HAP-1 (cell line): ENCODE data around the gene IL1RL1.

ENCODE experiments used
- DNase-seq, 2 experiments: peaks; one replicate each; pipeline ENCODE4 v3.0.0-alpha.2; 2016 to 2020; ENCODE audit warnings: low spot score in 2 of 2
- H3K27me3 ChIP-seq: fragments of 250-450 bp; sonication (Bioruptor Pico); 2 replicates; pipeline ENCODE4 v1.5.1; 2020; ENCODE audit warnings: low read depth, mild to moderate bottlenecking, moderate library complexity
- H3K36me3 ChIP-seq: fragments of 250-450 bp; sonication (Bioruptor Pico); replicated peaks from 2 replicates; pipeline ENCODE4 v1.5.1; 2020; ENCODE audit warnings: mild to moderate bottlenecking
- H3K4me1 ChIP-seq: fragments of 250-450 bp; sonication (Bioruptor Pico); 2 replicates; pipeline ENCODE4 v1.5.1; 2020; ENCODE audit warnings: mild to moderate bottlenecking
- H3K4me3 ChIP-seq: fragments of 250-450 bp; sonication (Bioruptor Pico); 2 replicates; pipeline ENCODE4 v1.5.1; 2020; ENCODE audit warnings: mild to moderate bottlenecking, moderate library complexity
- H3K9me3 ChIP-seq: fragments of 250-450 bp; sonication (Bioruptor Pico); 2 replicates; pipeline ENCODE4 v1.5.1; 2020; ENCODE audit warnings: mild to moderate bottlenecking, moderate library complexity
- in situ Hi-C: fragments of 300-500 bp; cut with MboI; formaldehyde crosslinking; loops from 3 replicates; pipeline ENCODE4 v1.14.3; 2020; ENCODE audit warnings: low sequenced_read_pairs, inconsistent platforms, mixed read lengths

Gene IL1RL1

DNA sequence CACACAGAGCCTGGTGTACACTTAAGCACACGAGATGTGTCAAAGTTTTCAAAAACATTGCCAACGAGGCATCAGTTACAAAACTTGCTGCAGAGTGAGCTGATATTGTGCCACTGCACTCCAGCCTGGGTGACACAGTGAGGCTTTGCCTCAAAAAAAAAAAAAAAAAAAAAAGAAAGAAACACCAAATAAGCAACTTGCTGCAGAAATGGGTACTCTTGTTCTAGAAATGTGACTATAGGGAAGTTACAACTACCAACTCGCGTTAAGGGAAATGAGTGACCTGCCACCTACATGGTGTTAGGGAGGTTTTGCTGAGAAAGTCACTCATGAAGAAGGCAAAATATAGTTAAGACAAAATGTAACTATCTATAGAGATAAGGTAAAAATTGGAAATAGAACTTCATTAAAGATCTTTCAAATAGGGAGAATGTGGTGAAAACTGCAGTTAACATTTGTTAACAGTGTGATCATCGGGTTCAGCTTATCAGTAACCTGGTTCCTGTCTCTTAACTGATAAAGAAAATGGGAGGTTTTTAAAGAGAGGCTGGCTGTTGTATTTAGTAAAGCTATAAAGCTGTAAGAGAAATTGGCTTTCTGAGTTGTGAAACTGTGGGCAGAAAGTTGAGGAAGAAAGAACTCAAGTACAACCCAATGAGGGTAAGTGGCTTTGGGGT is at the start of gene IL1RL1:
Gene IL1RL1 (plus strand): TSS at position 600 of the 677 bp plus-strand sequence. CDS start 26,702 bp downstream, outside the sequence.
- no peaks in the 10 kb centered on the region for H3K4me1 ChIP-seq
- no peak for DNase-seq
- H3K27me3 ChIP-seq: no peaks in the 10 kb centered on the region
- no peak within 1 kb of the TSS for H3K4me3 ChIP-seq
- no peaks in the 10 kb centered on the region for H3K9me3 ChIP-seq
- in situ Hi-C loops: no loop called here
- H3K36me3 ChIP-seq: no peaks in the 10 kb centered on the region

DNA sequence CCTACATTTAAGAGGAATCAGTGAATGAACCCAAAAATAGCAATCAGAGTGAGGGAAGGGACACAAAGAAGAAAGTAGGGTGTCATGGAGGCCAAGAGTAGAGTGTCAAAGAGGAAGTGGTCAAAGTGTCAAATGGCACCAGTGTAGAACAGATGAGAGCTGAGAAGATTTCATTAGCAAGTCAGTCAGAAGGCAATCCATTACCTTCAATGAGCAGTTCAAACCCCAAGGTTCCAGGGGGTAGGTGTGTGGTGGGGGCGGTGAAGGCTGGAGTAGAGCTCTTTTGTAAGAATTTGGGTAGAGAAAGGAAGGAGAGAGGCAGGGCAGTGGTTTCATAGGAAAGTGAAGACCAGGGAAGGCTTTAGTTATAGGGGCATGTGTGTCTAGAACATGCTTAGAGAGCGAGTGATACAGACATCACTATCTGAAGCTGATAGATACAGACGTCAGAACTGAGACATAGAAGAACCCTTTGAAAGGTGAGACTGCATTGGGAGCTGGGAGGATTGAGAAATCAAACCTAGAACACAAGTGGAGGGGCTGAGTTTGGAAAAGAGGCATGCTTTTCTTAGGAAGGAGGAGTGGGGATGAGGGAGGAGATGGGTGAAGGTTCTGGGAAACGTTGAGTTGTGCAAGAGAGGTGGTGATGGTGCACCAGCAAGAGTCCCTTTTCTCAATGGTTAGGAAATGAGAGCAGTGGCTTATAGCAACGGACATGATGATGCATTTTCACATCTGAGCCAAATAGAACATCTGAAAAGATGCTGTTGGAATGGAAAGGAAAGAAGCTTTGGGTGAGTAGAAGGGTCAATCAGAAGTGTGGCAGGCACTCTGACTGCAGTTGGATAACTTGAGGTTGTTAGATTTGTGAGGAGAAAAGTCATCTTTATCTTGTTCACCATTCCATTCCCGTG is 48.9 kb upstream of the IL1RL1 start:
- Histone ChIP-seq H3K27me3 (no peaks in the 10 kb centered on the region), H3K4me1 (no peaks in the 10 kb centered on the region), H3K4me3 (no peak overlapping the region), H3K36me3 (no peaks in the 10 kb centered on the region), H3K9me3 (no peaks in the 10 kb centered on the region)
- in situ Hi-C loops: no loop called here
- DNase-seq: no peak

DNA sequence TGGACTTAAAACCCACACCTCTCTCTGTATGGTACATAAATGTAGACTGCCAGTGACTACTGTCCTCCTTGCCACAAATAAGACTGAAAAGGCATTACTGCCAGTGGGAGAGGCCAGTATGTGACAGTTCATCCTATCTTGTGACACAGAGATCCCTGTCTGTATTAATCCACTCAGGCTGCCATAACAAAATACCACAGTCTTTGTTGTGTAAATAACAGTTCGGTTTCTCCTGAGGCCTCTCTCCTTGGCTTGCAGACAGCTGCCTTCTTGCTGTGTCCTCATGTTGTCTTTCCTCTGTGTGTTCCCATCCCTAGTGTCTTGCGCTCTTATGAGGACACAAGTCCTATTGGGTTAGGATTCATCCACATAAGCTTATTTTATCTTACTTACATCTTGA is 46.4 kb upstream of the IL1RL1 start:
- Histone ChIP-seq H3K4me3 (no peak overlapping the region), H3K27me3 (no peaks in the 10 kb centered on the region), H3K9me3 (no peaks in the 10 kb centered on the region), H3K36me3 (no peaks in the 10 kb centered on the region), H3K4me1 (no peaks in the 10 kb centered on the region)
- DNase-seq: no peak
- in situ Hi-C loops: no loop called here

DNA sequence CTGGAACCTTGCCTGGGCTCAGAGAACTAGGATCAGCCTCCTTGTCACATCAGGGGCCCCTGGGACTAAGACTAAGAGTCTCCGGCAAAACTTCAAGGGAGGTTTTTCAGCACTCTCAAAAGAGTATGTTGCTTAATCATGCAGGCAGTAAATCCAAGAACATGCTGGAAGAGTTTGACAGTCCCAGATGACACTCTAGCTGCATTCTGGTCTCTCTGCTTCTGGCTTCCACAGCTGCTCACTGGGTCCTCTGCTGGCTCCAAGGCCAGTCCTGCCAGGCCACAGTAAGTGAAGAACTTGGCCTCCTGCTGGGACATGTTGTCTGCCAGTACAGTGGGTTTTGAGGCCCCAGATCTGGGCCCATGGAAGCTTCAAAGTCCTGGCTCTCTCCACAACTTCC is 45.2 kb upstream of the IL1RL1 start:
- no peaks in the 10 kb centered on the region for H3K36me3 ChIP-seq
- in situ Hi-C loops: no loop called here
- H3K27me3 ChIP-seq: no peaks in the 10 kb centered on the region
- no peaks in the 10 kb centered on the region for H3K9me3 ChIP-seq
- no peak for DNase-seq
- no peaks in the 10 kb centered on the region for H3K4me1 ChIP-seq
- no peak overlapping the region for H3K4me3 ChIP-seq

- no peaks in the 10 kb centered on the region for H3K9me3 ChIP-seq
- no peaks in the 10 kb centered on the region for H3K4me1 ChIP-seq
- in situ Hi-C loops: no loop called here
- no peak overlapping the region for H3K4me3 ChIP-seq
- DNase-seq: no peak
- no peaks in the 10 kb centered on the region for H3K27me3 ChIP-seq
- no peaks in the 10 kb centered on the region for H3K36me3 ChIP-seq
These were observed 43.6 kb upstream of the IL1RL1 start for GRCh38 chr2:102267774-102268173.

DNA sequence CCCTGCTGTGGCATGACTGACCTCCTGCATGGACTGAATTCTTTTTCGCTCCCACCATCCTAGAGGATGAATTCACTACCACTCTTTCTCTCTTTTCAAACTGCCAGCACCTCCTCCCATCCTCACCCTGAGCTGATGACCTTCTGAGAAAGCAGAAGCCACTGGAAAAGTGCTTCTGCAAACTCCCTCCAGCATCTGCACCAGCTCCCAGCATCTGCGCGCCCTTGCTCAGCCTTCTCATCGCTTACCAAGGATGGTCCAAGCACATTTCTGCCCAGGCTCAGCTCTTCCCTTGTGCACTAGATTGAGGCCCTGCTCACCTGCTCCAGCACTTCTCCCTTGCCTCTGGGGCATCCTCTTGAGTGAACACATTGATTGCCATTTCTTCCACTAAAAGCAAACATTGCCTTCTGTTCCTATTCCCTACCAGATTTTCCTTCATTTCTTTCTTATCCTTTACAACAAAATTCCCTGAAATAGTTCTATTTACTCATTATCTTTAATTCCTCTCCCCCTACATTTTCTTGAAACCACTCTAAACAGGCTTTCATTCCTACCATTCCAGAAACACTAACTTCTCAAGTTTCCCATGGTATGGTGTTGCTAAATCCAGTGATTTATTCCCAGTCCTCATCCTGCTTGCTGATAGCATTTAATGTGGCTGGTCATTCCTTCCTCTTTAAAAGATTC is 42.7 kb upstream of the IL1RL1 start:
- in situ Hi-C loops: no loop called here

DNA sequence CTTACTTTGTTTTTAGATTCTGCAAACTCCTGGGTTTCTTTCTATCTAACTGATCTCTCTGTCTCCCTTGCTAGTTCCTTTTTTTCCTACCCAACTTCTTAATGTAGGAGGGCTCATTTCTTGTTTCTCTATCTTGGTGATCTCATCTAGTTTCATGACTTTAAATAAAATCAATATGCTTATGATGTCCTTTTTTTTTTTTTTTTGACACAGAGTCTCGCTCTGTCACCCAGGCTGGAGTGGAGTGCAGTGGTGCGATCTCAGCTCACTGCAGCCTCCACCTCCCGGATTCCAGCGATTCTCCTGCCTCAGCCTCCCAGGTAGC is 42.2 kb upstream of the IL1RL1 start:
- Histone ChIP-seq H3K4me3 (no peak overlapping the region), H3K9me3 (no peaks in the 10 kb centered on the region), H3K4me1 (no peaks in the 10 kb centered on the region), H3K27me3 (no peaks in the 10 kb centered on the region), H3K36me3 (no peaks in the 10 kb centered on the region)
- DNase-seq: no peak
- in situ Hi-C loops: no loop called here

More for the DNA sequence above, 42.7 kb upstream of the IL1RL1 start:
- no peaks in the 10 kb centered on the region for H3K4me1 ChIP-seq
- no peak for DNase-seq
- no peaks in the 10 kb centered on the region for H3K9me3 ChIP-seq
- H3K27me3 ChIP-seq: no peaks in the 10 kb centered on the region
- no peak overlapping the region for H3K4me3 ChIP-seq
- no peaks in the 10 kb centered on the region for H3K36me3 ChIP-seq

- H3K4me3 ChIP-seq: no peak overlapping the region
These were observed 39.5 kb upstream of the IL1RL1 start for GRCh38 chr2:102271844-102272243.

DNA sequence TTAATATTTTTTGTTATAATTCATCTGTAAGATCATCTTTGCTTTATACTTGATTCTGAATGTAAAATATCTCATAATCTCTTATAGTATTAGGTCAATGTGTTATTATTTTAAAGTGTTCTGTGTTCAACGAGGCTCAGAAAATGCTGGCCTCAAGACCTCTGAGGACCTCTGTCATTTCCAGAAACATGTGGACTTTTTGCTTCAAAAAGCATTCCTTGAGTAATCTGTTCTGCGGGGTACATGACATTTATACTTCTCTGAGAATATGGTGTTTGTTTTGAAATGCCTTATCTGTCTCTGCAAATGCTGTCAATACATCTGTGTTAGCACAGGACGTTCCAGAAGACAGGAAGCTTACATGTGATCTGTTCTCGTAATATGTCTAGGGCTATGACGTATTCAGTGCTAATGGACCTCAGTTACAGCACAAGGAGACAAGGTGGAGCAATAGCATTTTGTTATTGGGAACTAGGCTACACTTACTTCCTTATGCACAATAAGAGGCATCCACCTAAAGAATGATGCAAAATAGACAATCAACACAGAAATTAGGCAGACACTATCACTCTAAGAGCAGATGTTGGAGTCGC is 37.6 kb upstream of the IL1RL1 start:
- no peaks in the 10 kb centered on the region for H3K36me3 ChIP-seq
- no peak overlapping the region for H3K4me3 ChIP-seq
- H3K27me3 ChIP-seq: no peaks in the 10 kb centered on the region
- no peaks in the 10 kb centered on the region for H3K4me1 ChIP-seq
- H3K9me3 ChIP-seq: no peaks in the 10 kb centered on the region
- in situ Hi-C loops: no loop called here
- DNase-seq: no peak

More at GRCh38 chr2:102271844-102272243, 39.5 kb upstream of the IL1RL1 start:
- H3K27me3 ChIP-seq: no peaks in the 10 kb centered on the region
- DNase-seq: no peak
- no peaks in the 10 kb centered on the region for H3K4me1 ChIP-seq
- in situ Hi-C loops: no loop called here
- H3K36me3 ChIP-seq: no peaks in the 10 kb centered on the region
- no peaks in the 10 kb centered on the region for H3K9me3 ChIP-seq

- Histone ChIP-seq H3K9me3 (no peaks in the 10 kb centered on the region), H3K4me1 (no peaks in the 10 kb centered on the region), H3K27me3 (no peaks in the 10 kb centered on the region), H3K36me3 (no peaks in the 10 kb centered on the region), H3K4me3 (no peak overlapping the region)
- no peak for DNase-seq
- in situ Hi-C loops: no loop called here
These were observed 34.7 kb upstream of the IL1RL1 start for GRCh38 chr2:102276549-102277201.

- no peaks in the 10 kb centered on the region for H3K27me3 ChIP-seq
- no peak overlapping the region for H3K4me3 ChIP-seq
- in situ Hi-C loops: no loop called here
- no peaks in the 10 kb centered on the region for H3K4me1 ChIP-seq
- H3K9me3 ChIP-seq: no peaks in the 10 kb centered on the region
- no peaks in the 10 kb centered on the region for H3K36me3 ChIP-seq
- DNase-seq: no peak
These were observed 34.1 kb upstream of the IL1RL1 start for GRCh38 chr2:102277202-102277700.

- Histone ChIP-seq H3K9me3 (no peaks in the 10 kb centered on the region), H3K4me1 (no peaks in the 10 kb centered on the region), H3K4me3 (no peak overlapping the region), H3K36me3 (no peaks in the 10 kb centered on the region), H3K27me3 (no peaks in the 10 kb centered on the region)
- DNase-seq: no peak
- in situ Hi-C loops: no loop called here
These were observed 32.5 kb upstream of the IL1RL1 start for GRCh38 chr2:102278720-102279390.

- H3K4me3 ChIP-seq: no peak overlapping the region
- in situ Hi-C loops: no loop called here
- H3K36me3 ChIP-seq: no peaks in the 10 kb centered on the region
These were observed 32.0 kb upstream of the IL1RL1 start for GRCh38 chr2:102279391-102279735.

More at GRCh38 chr2:102279391-102279735, 32.0 kb upstream of the IL1RL1 start:
- no peak for DNase-seq
- H3K4me1 ChIP-seq: no peaks in the 10 kb centered on the region
- H3K27me3 ChIP-seq: no peaks in the 10 kb centered on the region
- H3K9me3 ChIP-seq: no peaks in the 10 kb centered on the region
